ENCODE measurements around the gene TTC31. TPM values are rescaled to one million over a fixed set of nuclear protein-coding genes. Genes with fewer than 3 reads are reported as not detected.

The TTC31 gene
- total and polyA plus RNA-seq, 9 donors = 12.2 to 25.7 (median 19.8) TPM

DNA sequence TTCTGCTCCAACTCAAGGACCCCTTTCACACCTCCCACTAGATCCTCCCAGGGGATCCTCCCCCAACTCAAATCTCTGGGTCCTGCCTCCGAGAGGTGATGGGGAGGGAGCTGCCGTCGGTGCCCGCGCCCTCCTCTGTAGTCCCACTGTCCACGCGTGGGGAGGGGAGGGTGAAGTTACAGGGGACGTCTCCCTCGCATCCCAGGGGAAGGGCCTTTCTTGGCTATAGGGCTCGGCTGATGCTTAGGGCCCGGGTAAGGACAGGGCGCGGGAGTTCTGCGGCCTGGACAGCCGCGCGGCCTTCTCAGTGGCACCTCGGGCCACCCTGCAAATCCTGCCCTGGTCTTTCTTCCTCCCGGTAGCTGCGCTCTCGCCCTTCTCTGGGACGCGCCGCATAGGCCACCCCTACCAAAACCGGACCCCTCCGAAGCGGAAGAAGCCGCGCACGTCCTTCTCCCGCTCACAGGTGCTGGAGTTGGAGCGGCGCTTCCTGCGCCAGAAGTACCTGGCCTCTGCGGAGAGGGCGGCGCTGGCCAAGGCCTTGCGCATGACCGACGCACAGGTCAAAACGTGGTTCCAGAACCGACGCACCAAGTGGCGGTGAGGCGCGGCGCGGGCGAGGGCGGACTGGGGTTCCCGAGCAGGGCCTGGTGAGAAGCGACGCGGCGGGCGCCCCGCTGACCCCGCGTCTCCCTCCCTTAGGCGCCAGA is 32.5 kb downstream of the TTC31 start:
- Histone ChIP-seq H3K4me1 (ENCODE audit: control insufficient read depth, insufficient read depth, low read length) (peaks cover 24% of the 10 kb centered on the region), H3K9me3 (replicated peaks; ENCODE audit: control insufficient read depth, low read depth, low read length) (no peaks in the 10 kb centered on the region), H3K4me3 (ENCODE audit: low read length) (no peak overlapping the region), H3K27me3 (ENCODE audit: control insufficient read depth, insufficient read depth, low read length) (peaks cover 95% of the 10 kb centered on the region), H3K36me3 (ENCODE audit: control insufficient read depth, insufficient read depth, low read length) (no peaks in the 10 kb centered on the region), H3K27ac (ENCODE audit: low read length) (no peak overlapping the region)
- WGBS (ENCODE audit: insufficient coverage) = 3% methylated on average over 49 of the region's 60 CpGs
- DNase-seq = no peak

DNA sequence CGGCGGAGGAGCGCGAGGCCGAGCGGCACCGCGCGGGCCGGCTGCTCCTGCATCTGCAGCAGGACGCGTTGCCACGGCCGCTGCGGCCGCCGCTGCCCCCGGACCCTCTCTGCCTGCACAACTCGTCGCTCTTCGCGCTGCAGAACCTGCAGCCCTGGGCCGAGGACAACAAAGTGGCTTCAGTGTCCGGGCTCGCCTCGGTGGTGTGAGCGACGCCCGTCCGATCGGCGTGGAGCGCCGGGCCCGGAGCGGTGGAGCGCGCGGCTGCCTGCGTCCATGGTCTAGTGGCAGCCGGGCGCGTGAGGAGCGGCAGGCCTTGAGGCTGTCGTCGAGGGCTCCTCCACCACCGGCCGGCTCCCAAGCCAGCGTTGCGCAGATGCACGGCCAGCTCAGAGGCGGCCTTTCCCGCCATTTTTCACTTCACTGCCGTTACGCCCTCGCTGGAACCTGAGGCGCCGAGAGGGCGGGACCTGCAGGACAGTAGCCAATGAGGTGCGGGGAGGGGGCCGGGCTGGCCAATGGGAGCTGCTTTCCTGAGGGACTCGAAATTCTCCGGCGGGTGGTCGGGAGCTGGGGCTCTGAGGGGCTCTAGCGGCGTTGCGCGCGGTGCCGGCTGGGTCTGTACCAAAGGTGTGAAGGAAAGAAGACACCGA is 33.2 kb downstream of the TTC31 start:
- Histone ChIP-seq H3K27ac (ENCODE audit: low read length) (no peak overlapping the region), H3K4me3 (ENCODE audit: low read length) (peak overlapping the region; percentile 13), H3K27me3 (ENCODE audit: control insufficient read depth, insufficient read depth, low read length) (peaks cover 93% of the 10 kb centered on the region), H3K9me3 (replicated peaks; ENCODE audit: control insufficient read depth, low read depth, low read length) (no peaks in the 10 kb centered on the region), H3K4me1 (ENCODE audit: control insufficient read depth, insufficient read depth, low read length) (peaks cover 24% of the 10 kb centered on the region), H3K36me3 (ENCODE audit: control insufficient read depth, insufficient read depth, low read length) (no peaks in the 10 kb centered on the region)
- DNase-seq = peak; percentile 75
- under 1% methylated on average over 69 of the region's 72 CpGs for WGBS (ENCODE audit: insufficient coverage)

DNA sequence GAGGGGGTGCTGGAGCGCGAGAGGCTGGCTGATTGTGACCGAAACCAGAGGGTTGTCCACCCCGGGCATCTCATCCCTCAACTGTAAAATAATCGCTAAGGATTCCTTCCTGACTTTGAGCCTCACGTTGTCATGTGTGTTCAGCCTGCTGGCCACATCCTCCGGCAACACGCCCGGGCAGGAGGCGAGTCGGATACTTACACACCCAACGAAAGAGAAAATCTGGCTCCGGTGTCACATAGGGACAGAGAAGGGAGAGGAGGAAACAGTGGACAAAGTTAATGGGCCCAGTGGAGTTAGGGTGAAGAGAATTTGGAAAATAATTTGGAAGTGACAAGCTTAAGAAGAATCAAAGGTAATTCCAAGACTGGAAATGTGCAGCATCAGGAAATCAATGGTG is 33.8 kb downstream of the TTC31 start:
- H3K27ac ChIP-seq (ENCODE audit: low read length) = no peak overlapping the region
- no peak overlapping the region for H3K4me3 ChIP-seq (ENCODE audit: low read length)
- 63% methylated on average over 11 of the region's 13 CpGs for WGBS (ENCODE audit: insufficient coverage)
- H3K4me1 ChIP-seq (ENCODE audit: control insufficient read depth, insufficient read depth, low read length) = peaks cover 24% of the 10 kb centered on the region
- DNase-seq = no peak
- no peaks in the 10 kb centered on the region for H3K36me3 ChIP-seq (ENCODE audit: control insufficient read depth, insufficient read depth, low read length)
- H3K9me3 ChIP-seq (replicated peaks; ENCODE audit: control insufficient read depth, low read depth, low read length) = no peaks in the 10 kb centered on the region
- peaks cover 91% of the 10 kb centered on the region for H3K27me3 ChIP-seq (ENCODE audit: control insufficient read depth, insufficient read depth, low read length)

- peaks cover 37% of the 10 kb centered on the region for H3K27me3 ChIP-seq (ENCODE audit: control insufficient read depth, insufficient read depth, low read length)
- H3K4me1 ChIP-seq (ENCODE audit: control insufficient read depth, insufficient read depth, low read length) = no peaks in the 10 kb centered on the region
- no peak overlapping the region for H3K27ac ChIP-seq (ENCODE audit: low read length)
- H3K4me3 ChIP-seq (ENCODE audit: low read length) = no peak overlapping the region
- peaks cover 23% of the 10 kb centered on the region for H3K36me3 ChIP-seq (ENCODE audit: control insufficient read depth, insufficient read depth, low read length)
- no peaks in the 10 kb centered on the region for H3K9me3 ChIP-seq (replicated peaks; ENCODE audit: control insufficient read depth, low read depth, low read length)
- no peak for DNase-seq
- 70% methylated on average over 3 of the region's 3 CpGs for WGBS (ENCODE audit: insufficient coverage)
These were observed 39.6 kb downstream of the TTC31 start for GRCh38 chr2:74522516-74522915.

DNA sequence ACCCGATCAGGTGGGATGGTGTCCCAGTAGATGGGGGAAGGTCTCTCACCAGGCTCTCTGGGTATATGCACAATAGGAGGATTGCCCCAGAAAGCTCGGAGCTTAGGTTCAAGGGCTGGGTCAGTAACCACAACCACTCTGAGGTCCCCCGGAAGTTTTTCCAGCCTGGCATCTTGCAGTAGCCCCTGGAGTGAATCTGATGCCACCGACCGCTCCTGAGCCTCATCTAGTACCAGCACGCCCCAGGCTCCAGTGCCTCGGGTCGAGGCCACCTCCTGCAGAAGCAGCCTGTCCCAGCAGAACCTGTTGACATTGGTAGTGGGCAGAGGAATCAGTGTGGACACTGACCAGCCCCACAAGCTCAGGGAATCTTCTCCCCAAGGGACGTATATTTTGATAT is 41.1 kb downstream of the TTC31 start:
- H3K9me3 ChIP-seq (replicated peaks; ENCODE audit: control insufficient read depth, low read depth, low read length) = no peaks in the 10 kb centered on the region
- H3K27me3 ChIP-seq (ENCODE audit: control insufficient read depth, insufficient read depth, low read length) = peaks cover 23% of the 10 kb centered on the region
- no peak overlapping the region for H3K4me3 ChIP-seq (ENCODE audit: low read length)
- no peak overlapping the region for H3K27ac ChIP-seq (ENCODE audit: low read length)
- WGBS (ENCODE audit: insufficient coverage) = 79% methylated on average over 3 of the region's 9 CpGs
- H3K4me1 ChIP-seq (ENCODE audit: control insufficient read depth, insufficient read depth, low read length) = peaks cover 11% of the 10 kb centered on the region
- peaks cover 34% of the 10 kb centered on the region for H3K36me3 ChIP-seq (ENCODE audit: control insufficient read depth, insufficient read depth, low read length)
- no peak for DNase-seq

DNA sequence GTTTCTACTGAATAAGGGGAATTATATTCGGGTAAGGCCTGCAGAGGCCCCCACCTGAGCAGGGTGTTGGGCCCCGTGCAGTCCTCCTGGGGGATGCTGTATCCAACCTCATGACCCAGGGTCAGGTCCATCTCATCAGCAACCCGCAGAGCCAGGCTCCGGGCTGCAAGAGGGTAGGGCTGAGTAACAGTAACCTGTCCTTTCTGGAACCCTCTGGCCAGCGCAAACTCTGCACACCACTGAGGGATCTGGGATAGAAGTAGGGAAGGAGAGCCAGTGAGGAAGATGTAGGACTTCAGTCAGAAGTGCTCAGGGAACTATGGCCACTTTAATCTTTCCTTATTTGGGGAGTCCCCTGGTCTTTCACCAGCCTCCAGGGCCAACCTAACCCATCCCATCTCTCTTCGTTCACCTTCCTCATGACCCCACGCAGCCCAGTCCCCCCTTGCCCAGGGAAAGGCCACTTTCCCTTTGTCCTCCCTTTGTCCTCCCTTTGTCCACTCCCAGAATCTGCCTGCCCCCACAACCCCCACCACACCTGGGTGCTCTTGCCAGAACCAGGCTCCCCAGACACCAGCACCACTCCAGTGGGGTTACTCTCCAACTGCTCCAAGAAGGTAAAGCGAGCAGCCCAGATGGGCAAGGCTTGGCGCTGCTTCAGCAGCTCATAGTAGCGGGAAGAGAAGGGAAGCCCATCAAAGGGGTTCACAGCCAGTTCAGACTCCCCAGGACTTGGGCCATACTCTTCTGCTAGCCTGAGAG is 42.3 kb downstream of the TTC31 start:
- WGBS (ENCODE audit: insufficient coverage) = 90% methylated on average over 6 of the region's 10 CpGs
- Histone ChIP-seq H3K27me3 (ENCODE audit: control insufficient read depth, insufficient read depth, low read length) (peaks cover 14% of the 10 kb centered on the region), H3K9me3 (replicated peaks; ENCODE audit: control insufficient read depth, low read depth, low read length) (no peaks in the 10 kb centered on the region), H3K36me3 (ENCODE audit: control insufficient read depth, insufficient read depth, low read length) (peaks cover 34% of the 10 kb centered on the region), H3K4me3 (ENCODE audit: low read length) (no peak overlapping the region), H3K27ac (ENCODE audit: low read length) (no peak overlapping the region), H3K4me1 (ENCODE audit: control insufficient read depth, insufficient read depth, low read length) (peaks cover 12% of the 10 kb centered on the region)
- DNase-seq = no peak

DNA sequence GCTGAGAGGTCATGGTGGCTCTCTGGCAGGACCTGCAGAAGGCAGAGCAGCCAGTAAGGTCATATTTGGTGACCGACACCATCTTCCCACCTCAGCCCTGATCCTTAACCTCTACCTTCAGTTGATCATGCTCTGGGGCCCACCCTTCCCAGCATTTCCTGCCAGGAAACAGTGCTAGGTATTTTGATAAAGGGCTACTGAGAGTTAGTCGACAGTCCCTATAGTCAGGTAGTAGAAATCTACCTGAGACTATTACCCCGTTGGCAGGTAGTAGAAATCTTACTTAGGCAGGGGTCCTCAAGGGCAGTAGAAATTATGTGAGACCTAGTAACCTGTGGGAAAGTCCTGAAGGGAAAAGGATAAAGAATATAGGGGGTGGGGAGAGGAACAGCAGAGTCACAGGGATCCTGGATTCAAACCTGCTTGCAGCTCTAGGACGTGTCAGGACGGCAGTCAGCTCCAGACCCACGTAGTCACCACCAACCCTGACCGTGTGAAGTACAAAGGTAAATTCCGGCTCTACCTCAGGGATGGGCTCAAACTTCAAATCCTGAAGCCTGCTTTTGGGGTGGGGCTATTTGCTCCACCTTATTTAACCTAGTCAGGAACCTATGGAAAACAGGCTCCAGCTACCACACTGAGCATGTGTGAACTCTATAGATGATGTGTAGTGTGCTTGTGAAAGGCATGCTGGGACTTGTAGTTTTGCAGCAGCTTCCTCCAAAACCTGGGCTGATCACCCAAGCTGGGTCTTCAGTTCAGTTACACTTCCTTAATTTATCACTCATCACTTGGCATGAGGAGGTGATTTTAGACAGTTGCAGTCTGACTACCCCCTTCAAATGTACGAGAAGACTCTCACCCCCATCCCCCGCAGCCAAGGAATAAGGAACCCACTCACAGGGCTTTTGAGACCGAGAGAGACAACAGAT is 43.1 kb downstream of the TTC31 start, which contains the start of gene DQX1:
Gene DQX1 (minus strand): TSS at position 515 of the 932 bp plus-strand sequence. CDS start 502 bp downstream, at position 13.
- 92% methylated on average over 4 of the region's 11 CpGs for WGBS (ENCODE audit: insufficient coverage)
- H3K4me3 ChIP-seq (ENCODE audit: low read length) = no peak within 1 kb of the TSS
- DNase-seq = peak; percentile 62

GRCh38 chr2:74526649-74527230 is 43.9 kb downstream of the TTC31 start:
- 100% methylated on average over 2 of the region's 11 CpGs for WGBS (ENCODE audit: insufficient coverage)

More for the DNA sequence above, 43.1 kb downstream of the TTC31 start, which contains the start of gene DQX1:
- H3K27me3 ChIP-seq (ENCODE audit: control insufficient read depth, insufficient read depth, low read length) = peaks cover 8% of the 10 kb centered on the region
- no peak within 1 kb of the TSS for H3K27ac ChIP-seq (ENCODE audit: low read length)
- peaks cover 17% of the 10 kb centered on the region for H3K4me1 ChIP-seq (ENCODE audit: control insufficient read depth, insufficient read depth, low read length)
- H3K9me3 ChIP-seq (replicated peaks; ENCODE audit: control insufficient read depth, low read depth, low read length) = no peaks in the 10 kb centered on the region
- peaks cover 36% of the 10 kb centered on the region for H3K36me3 ChIP-seq (ENCODE audit: control insufficient read depth, insufficient read depth, low read length)

DNA sequence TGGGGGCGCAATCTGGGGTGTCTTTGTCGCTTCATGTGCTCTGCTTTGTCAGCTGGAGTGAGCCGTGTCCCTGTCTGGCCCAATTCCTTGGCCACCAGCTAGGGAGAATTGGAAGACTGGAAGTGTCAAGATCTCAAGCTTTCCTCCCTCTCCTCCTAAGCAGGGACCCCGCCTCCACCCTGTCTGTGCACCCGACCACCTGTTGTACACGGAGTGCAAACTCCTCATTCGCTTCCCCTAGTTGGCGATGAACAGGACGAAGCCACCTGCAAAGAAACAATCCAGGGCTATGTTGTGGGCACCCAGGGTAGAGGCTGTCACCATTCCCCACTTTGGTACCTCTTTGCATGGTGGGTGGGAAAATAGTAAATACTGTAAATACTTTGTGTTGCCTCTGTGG is 44.9 kb downstream of the TTC31 start:
- 80% methylated on average over 1 of the region's 9 CpGs for WGBS (ENCODE audit: insufficient coverage)
- peaks cover 3% of the 10 kb centered on the region for H3K27me3 ChIP-seq (ENCODE audit: control insufficient read depth, insufficient read depth, low read length)
- peaks cover 25% of the 10 kb centered on the region for H3K4me1 ChIP-seq (ENCODE audit: control insufficient read depth, insufficient read depth, low read length)
- no peaks in the 10 kb centered on the region for H3K9me3 ChIP-seq (replicated peaks; ENCODE audit: control insufficient read depth, low read depth, low read length)
- H3K27ac ChIP-seq (ENCODE audit: low read length) = no peak overlapping the region
- no peak overlapping the region for H3K4me3 ChIP-seq (ENCODE audit: low read length)
- H3K36me3 ChIP-seq (ENCODE audit: control insufficient read depth, insufficient read depth, low read length) = peaks cover 49% of the 10 kb centered on the region
- peak; percentile 5 for DNase-seq

More at GRCh38 chr2:74526649-74527230, 43.9 kb downstream of the TTC31 start:
- H3K27ac ChIP-seq (ENCODE audit: low read length) = no peak overlapping the region
- peaks cover 5% of the 10 kb centered on the region for H3K27me3 ChIP-seq (ENCODE audit: control insufficient read depth, insufficient read depth, low read length)
- H3K4me1 ChIP-seq (ENCODE audit: control insufficient read depth, insufficient read depth, low read length) = peaks cover 25% of the 10 kb centered on the region
- DNase-seq = no peak
- no peaks in the 10 kb centered on the region for H3K9me3 ChIP-seq (replicated peaks; ENCODE audit: control insufficient read depth, low read depth, low read length)
- peaks cover 43% of the 10 kb centered on the region for H3K36me3 ChIP-seq (ENCODE audit: control insufficient read depth, insufficient read depth, low read length)
- H3K4me3 ChIP-seq (ENCODE audit: low read length) = no peak overlapping the region

Measured in muscle of leg (tissue), 11 donors.